OCI-LY3 (cell line): ENCODE measurements around the gene BASP1.

Experiments used
- EZH2phosphoT487 ChIP-seq: fragments of 200-600 bp; shearing (Covaris generic); IDR thresholded peaks from 2 replicates; pipeline ENCODE4 v1.6.1; 2018; ENCODE audit warnings: antibody characterized with exemption, mixed run types, low read depth
- TF ChIP-seq, protein P1 (sequence below): fragments of 200-600, 300-600 bp; sonication (generic); IDR thresholded peaks from 2 replicates; pipeline ENCODE4 v1.5.1; 2014; ENCODE audit warnings: antibody characterized with exemption, low read length, low read depth

DNA sequence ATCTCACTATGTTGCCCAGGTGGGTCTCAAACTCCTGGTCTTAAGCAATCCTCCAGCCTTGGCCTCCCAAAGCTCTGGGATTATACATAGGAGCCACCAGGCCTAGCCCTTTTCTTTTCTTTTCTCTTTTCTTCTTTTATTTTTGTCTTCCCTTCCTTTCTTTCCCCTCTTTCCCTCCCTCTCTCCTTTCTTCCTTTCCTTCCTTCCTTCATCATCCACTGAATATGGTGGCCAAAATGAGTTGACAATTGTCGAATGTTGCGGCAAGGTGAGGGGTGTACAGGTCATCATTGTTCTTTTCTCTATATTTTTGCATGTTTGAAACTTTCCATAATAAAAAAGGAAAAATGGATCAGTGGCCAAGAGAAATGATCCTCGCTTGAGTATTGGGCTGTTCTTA, 32.1 kb upstream of the BASP1 start:
- no peak for TF ChIP-seq EZH2phosphoT487
- TF ChIP-seq, protein P1, sequence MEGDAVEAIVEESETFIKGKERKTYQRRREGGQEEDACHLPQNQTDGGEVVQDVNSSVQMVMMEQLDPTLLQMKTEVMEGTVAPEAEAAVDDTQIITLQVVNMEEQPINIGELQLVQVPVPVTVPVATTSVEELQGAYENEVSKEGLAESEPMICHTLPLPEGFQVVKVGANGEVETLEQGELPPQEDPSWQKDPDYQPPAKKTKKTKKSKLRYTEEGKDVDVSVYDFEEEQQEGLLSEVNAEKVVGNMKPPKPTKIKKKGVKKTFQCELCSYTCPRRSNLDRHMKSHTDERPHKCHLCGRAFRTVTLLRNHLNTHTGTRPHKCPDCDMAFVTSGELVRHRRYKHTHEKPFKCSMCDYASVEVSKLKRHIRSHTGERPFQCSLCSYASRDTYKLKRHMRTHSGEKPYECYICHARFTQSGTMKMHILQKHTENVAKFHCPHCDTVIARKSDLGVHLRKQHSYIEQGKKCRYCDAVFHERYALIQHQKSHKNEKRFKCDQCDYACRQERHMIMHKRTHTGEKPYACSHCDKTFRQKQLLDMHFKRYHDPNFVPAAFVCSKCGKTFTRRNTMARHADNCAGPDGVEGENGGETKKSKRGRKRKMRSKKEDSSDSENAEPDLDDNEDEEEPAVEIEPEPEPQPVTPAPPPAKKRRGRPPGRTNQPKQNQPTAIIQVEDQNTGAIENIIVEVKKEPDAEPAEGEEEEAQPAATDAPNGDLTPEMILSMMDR = no peak
